Tibial artery (tissue), 4 donors: Measurements from ENCODE around the gene CASK.
A peak's percentile ranks its signal among the peaks of the same experiment; 100 is the strongest.

Experiments
- DNase-seq, 2 donors: peaks; one replicate each; pipeline ENCODE4 v3.0.0-alpha.2; 2019
- H3K27ac ChIP-seq, 2 donors: fragments of 200-600 bp; sonication (generic) in 1 of 2; 1 replicate in 1 of 2; 2 replicates in 1 of 2; pipeline ENCODE4 v1.5.1; 2018 to 2019; ENCODE audit warnings: mild to moderate bottlenecking in 1 of 2
- H3K27me3 ChIP-seq, 2 donors: fragments of 200-600 bp; sonication (generic) in 1 of 2; one replicate each; pipeline versions ENCODE4 v1.5.1 to v1.6.0; 2016 to 2019
- H3K36me3 ChIP-seq, 3 donors: fragments of 200-600 bp; sonication (generic) in 2 of 3; one replicate each; pipeline ENCODE4 v1.5.1; 2016 to 2019; ENCODE audit warnings: mild to moderate bottlenecking in 2 of 3
- H3K4me1 ChIP-seq, 4 donors: fragments of 200-600 bp; sonication (generic) in 2 of 4; 1 replicate in 3 of 4; 2 replicates in 1 of 4; pipeline ENCODE4 v1.5.1; 2016 to 2019
- H3K4me3 ChIP-seq, 2 donors: fragments of 200-600 bp; sonication (generic) in 1 of 2; 1 replicate in 1 of 2; 2 replicates in 1 of 2; pipeline ENCODE4 v1.5.1; 2018 to 2019; ENCODE audit warnings: mild to moderate bottlenecking in 2 of 2
- H3K9me3 ChIP-seq, 3 donors: fragments of 200-600 bp; sonication (generic) in 1 of 3; one replicate each; pipeline ENCODE4 v1.5.1; 2016 to 2019
- CTCF ChIP-seq, 2 experiments: fragments of 200-600 bp in 1 of 2; fragments of 450-650 bp in 1 of 2; IDR thresholded peaks; one replicate each; pipeline ENCODE4 v1.5.1; 2017 to 2019; ENCODE audit warnings: antibody characterized with exemption in 2 of 2, mild to moderate bottlenecking in 1 of 2, moderate library complexity in 1 of 2
- intact Hi-C: fragments of 100-400 bp; cut with DNase I; formaldehyde crosslinking; loops from one replicate; pipeline ENCODE4 v1.15.0; 2023; ENCODE audit warnings: low total_unique reads

Gene CASK

GRCh38 chrX:41933546-41933945 lies 10.2 kb upstream of the CASK start:
- no peak overlapping the region for H3K27ac ChIP-seq
- TF ChIP-seq CTCF (IDR thresholded peaks at IDR 0.05), result no peak
- no peaks in the 10 kb centered on the region for H3K36me3 ChIP-seq
- no peaks in the 10 kb centered on the region for H3K27me3 ChIP-seq
- no peaks in the 10 kb centered on the region for H3K4me1 ChIP-seq
- intact Hi-C loops, result no loop called here
- no peaks in the 10 kb centered on the region for H3K9me3 ChIP-seq
- no peak for DNase-seq
- H3K4me3 ChIP-seq, result no peak overlapping the region

- Histone ChIP-seq H3K36me3 (no peaks in the 10 kb centered on the region), H3K4me1 (no peaks in the 10 kb centered on the region), H3K27ac (no peak overlapping the region), H3K9me3 (no peaks in the 10 kb centered on the region), H3K4me3 (no peak overlapping the region), H3K27me3 (no peaks in the 10 kb centered on the region)
- TF ChIP-seq CTCF (IDR thresholded peaks at IDR 0.05), result no peak
- intact Hi-C loops, result no loop called here
- no peak for DNase-seq
Observed at GRCh38 chrX:41932885-41933284, 9.5 kb upstream of the CASK start.

- Histone ChIP-seq H3K36me3 (no peaks in the 10 kb centered on the region), H3K9me3 (no peaks in the 10 kb centered on the region), H3K4me1 (no peaks in the 10 kb centered on the region), H3K27ac (no peak overlapping the region), H3K27me3 (no peaks in the 10 kb centered on the region), H3K4me3 (no peak overlapping the region)
- intact Hi-C loops, result no loop called here
- TF ChIP-seq CTCF (IDR thresholded peaks at IDR 0.05), result no peak
- no peak for DNase-seq
Observed at GRCh38 chrX:41931591-41931990, 8.2 kb upstream of the CASK start.

GRCh38 chrX:41923978-41924683 lies 777 bp upstream of the CASK start:
- peak; percentile 21 to 54 for DNase-seq
- Histone ChIP-seq H3K36me3 (no peaks in the 10 kb centered on the region), H3K4me3 (peak overlapping the region; percentile 67 to 76), H3K27me3 (no peaks in the 10 kb centered on the region), H3K27ac (peak overlapping the region; percentile 78 to 85), H3K9me3 (no peaks in the 10 kb centered on the region), H3K4me1 (peaks cover 0 to 8% (median 0%) of the 10 kb centered on the region in 4 donors)
- intact Hi-C loops, result no loop called here
- no peak for TF ChIP-seq CTCF (IDR thresholded peaks at IDR 0.05)

- peak overlapping the region; percentile 78 to 85 for H3K27ac ChIP-seq
- intact Hi-C loops, result no loop called here
- DNase-seq, result peak in 1 of 2 donors; percentile 57
Observed at GRCh38 chrX:41922431-41923151, 763 bp downstream of the CASK start.

More at GRCh38 chrX:41922431-41923151, 763 bp downstream of the CASK start:
- Histone ChIP-seq H3K27me3 (no peaks in the 10 kb centered on the region), H3K9me3 (no peaks in the 10 kb centered on the region), H3K4me3 (peak overlapping the region; percentile 67 to 76), H3K4me1 (peaks cover 0 to 8% (median 0%) of the 10 kb centered on the region in 4 donors), H3K36me3 (no peaks in the 10 kb centered on the region)
- no peak for TF ChIP-seq CTCF (IDR thresholded peaks at IDR 0.05)
